ENCODE results near the gene ANGPTL8.

ANGPTL8 gene

GRCh38 chr19:11199517-11199916 lies 39.9 kb upstream of the ANGPTL8 start:
- TF ChIP-seq, protein P1, sequence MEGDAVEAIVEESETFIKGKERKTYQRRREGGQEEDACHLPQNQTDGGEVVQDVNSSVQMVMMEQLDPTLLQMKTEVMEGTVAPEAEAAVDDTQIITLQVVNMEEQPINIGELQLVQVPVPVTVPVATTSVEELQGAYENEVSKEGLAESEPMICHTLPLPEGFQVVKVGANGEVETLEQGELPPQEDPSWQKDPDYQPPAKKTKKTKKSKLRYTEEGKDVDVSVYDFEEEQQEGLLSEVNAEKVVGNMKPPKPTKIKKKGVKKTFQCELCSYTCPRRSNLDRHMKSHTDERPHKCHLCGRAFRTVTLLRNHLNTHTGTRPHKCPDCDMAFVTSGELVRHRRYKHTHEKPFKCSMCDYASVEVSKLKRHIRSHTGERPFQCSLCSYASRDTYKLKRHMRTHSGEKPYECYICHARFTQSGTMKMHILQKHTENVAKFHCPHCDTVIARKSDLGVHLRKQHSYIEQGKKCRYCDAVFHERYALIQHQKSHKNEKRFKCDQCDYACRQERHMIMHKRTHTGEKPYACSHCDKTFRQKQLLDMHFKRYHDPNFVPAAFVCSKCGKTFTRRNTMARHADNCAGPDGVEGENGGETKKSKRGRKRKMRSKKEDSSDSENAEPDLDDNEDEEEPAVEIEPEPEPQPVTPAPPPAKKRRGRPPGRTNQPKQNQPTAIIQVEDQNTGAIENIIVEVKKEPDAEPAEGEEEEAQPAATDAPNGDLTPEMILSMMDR (conservative IDR thresholded peaks at IDR 0.05; ENCODE audit: low read length) = no peak
- no peak overlapping the region for H3K4me3 ChIP-seq (ENCODE audit: low read length)
- DNase-seq (ENCODE audit: low read depth) = no peak

DNA sequence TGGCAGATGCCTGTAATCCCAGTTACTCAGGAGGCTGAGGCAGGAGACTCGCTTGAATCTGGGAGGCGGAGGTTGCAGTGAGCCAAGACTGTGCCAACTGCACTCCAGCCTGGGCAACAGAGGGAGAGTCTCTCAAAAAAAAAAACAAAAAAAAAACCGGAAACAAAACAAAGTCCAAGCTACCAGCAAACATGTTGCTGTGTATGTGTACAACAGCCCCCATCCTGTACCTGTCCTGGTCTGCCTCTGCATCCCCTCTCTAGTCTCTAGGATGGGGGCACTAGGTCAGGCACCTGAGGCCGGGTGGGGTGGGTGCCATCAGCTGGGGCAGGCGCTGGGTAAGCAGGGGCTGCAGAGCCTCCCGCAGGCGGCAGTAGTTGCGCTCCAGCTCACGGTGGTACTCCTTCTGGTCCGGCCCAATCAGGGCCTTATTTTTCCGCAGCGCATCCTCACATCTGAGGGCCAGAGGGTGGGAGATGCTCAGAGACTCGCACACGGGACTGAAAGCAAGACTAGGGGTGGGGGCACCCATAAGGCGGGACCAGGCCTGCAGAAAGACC lies 39.3 kb upstream of the ANGPTL8 start:
- DNase-seq (ENCODE audit: low read depth) = no peak
- TF ChIP-seq, protein P1 (conservative IDR thresholded peaks at IDR 0.05; ENCODE audit: low read length) = no peak

DNA sequence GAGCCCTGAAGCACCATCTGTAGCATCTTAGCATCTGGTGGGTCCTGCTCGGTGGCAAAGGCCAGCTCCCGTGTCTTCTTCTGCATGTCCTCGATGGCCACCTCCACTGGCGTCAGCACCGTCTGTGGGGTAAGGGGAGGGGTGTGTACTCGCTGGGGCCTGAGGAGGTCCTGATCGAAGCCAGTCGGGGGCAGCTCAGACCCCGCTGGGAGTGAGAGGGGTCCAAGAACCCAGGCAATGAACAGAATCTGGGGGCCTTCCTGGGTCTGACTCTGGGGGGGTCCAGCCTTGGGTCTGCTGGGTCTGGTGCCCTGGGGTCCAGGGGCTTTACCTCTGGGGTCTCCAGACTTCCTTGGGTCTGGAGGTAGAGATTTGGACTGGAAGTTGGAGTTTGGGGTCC lies 38.5 kb upstream of the ANGPTL8 start:
- H3K4me3 ChIP-seq (ENCODE audit: low read length) = no peak overlapping the region
- TF ChIP-seq, protein P1 (conservative IDR thresholded peaks at IDR 0.05; ENCODE audit: low read length) = no peak
- no peak for DNase-seq (ENCODE audit: low read depth)

More for the DNA sequence above, 39.3 kb upstream of the ANGPTL8 start:
- H3K4me3 ChIP-seq (ENCODE audit: low read length) = no peak overlapping the region

GRCh38 chr19:11201791-11202190 lies 37.6 kb upstream of the ANGPTL8 start:
- TF ChIP-seq, protein P1 (conservative IDR thresholded peaks at IDR 0.05; ENCODE audit: low read length) = no peak
- no peak overlapping the region for H3K4me3 ChIP-seq (ENCODE audit: low read length)
- no peak for DNase-seq (ENCODE audit: low read depth)

DNA sequence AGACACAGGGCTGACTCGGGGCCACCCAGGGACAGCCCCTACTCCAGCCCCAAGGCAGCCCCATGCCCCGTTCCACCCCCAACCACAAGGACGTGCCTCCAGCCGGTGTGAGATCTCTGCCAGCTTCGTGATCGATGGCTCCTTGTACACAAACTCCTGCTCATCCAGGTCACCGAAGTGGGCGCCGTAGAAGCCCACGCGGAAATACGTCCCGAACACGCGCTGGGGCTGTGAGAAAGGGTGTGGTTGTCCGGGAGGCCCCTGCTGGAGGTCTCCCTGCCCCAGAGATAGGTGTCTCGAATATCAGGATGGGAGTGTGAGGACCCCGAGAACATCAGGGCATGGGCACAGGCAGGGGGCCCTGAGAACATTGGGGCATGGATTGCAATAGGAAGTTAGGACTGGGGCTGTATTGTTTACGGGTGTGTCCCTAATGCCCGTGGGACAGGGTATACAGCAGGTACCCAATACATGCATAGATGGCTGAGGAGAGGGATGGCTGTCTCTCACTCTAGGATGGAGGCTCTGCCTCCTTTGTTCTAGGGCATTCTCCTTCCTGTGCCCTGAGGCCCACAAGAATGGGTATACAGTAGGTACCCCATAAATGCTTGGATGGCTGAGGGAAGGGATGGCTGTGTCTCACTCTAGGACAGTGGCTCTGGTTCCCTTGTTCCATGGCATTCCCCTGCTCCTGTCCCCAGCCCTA lies 36.8 kb upstream of the ANGPTL8 start:
- no peak overlapping the region for H3K4me3 ChIP-seq (ENCODE audit: low read length)
- no peak for DNase-seq (ENCODE audit: low read depth)
- TF ChIP-seq, protein P1 (conservative IDR thresholded peaks at IDR 0.05; ENCODE audit: low read length) = no peak

GRCh38 chr19:11203194-11204075 lies 36.0 kb upstream of the ANGPTL8 start:
- H3K4me3 ChIP-seq (ENCODE audit: low read length) = peak overlapping the region; percentile 15
- TF ChIP-seq, protein P1 (conservative IDR thresholded peaks at IDR 0.05; ENCODE audit: low read length) = peak; percentile 78

More at GRCh38 chr19:11203194-11204075, 36.0 kb upstream of the ANGPTL8 start:
- peak; percentile 83 for DNase-seq (ENCODE audit: low read depth)

All from AG10803 (cell line).